ENCODE measurements around the gene AP1S3.
"Not testable (repeated sequence)": the region's sequence is repeated elsewhere in the genome, so short reads cannot be mapped to it uniquely, and the experiment has no call there.

AP1S3 gene

GRCh38 chr2:223873672-223874071, 36.3 kb upstream of the AP1S3 start:
- Histone ChIP-seq H3K9me3 (ENCODE audit: insufficient read depth, low read length) (no peaks in the 10 kb centered on the region), H3K36me3 (ENCODE audit: insufficient read depth, insufficient read length, low read length) (peaks cover 25% of the 10 kb centered on the region), H3K4me3 (ENCODE audit: insufficient read length, low read depth) (no peak overlapping the region), H3K4me1 (ENCODE audit: insufficient read depth, insufficient read length) (peaks cover 5% of the 10 kb centered on the region), H3K9ac (ENCODE audit: insufficient read length, low read depth) (no peak overlapping the region), H3K27me3 (ENCODE audit: insufficient read depth, insufficient read length) (no peaks in the 10 kb centered on the region)
- no peak for TF ChIP-seq SUZ12 (IDR thresholded peaks at IDR 0.05; ENCODE audit: extremely low read depth, insufficient read depth, insufficient read length)
- TF ChIP-seq YY1 (IDR thresholded peaks at IDR 0.05; ENCODE audit: insufficient read depth, insufficient read length), result no peak
- no peak for TF ChIP-seq ZNF274 (IDR thresholded peaks at IDR 0.05; ENCODE audit: low read depth, low read length)
- no peak for DNase-seq (ENCODE audit: low read depth, low spot score)

- not testable (repeated sequence) for DNase-seq (ENCODE audit: low read depth, low spot score); H3K27me3 ChIP-seq (ENCODE audit: insufficient read depth, insufficient read length)
- peaks cover 18% of the 10 kb centered on the region for H3K36me3 ChIP-seq (ENCODE audit: insufficient read depth, insufficient read length, low read length)
These were observed 35.4 kb upstream of the AP1S3 start for GRCh38 chr2:223872772-223873171.

DNA sequence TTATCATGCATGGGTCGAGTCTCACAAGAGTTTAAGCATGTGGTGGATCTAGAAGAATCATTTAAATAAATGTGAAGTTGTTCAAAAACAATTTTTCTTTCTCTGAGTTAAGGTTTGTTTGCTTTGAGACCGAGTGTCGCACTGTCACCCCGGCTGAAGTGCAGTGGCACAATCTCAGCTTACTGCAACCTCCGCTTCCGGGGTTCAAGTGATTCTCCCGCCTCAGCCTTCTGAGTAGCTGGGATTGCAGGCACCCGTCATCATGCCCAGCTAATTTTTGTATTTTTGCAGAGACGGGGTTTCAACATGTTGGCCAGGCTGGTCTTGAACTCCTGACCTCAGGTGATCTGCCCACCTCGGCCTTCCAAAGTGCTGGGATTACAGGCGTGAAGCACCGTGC, 34.3 kb upstream of the AP1S3 start:
- not testable (repeated sequence) for H3K4me3 ChIP-seq (ENCODE audit: insufficient read length, low read depth); DNase-seq (ENCODE audit: low read depth, low spot score); H3K9ac ChIP-seq (ENCODE audit: insufficient read length, low read depth); H3K9me3 ChIP-seq (ENCODE audit: insufficient read depth, low read length); H3K27me3 ChIP-seq (ENCODE audit: insufficient read depth, insufficient read length); H3K4me1 ChIP-seq (ENCODE audit: insufficient read depth, insufficient read length)
- peaks cover 18% of the 10 kb centered on the region for H3K36me3 ChIP-seq (ENCODE audit: insufficient read depth, insufficient read length, low read length)

More at GRCh38 chr2:223872772-223873171, 35.4 kb upstream of the AP1S3 start:
- H3K9ac ChIP-seq (ENCODE audit: insufficient read length, low read depth); H3K4me3 ChIP-seq (ENCODE audit: insufficient read length, low read depth); H3K4me1 ChIP-seq (ENCODE audit: insufficient read depth, insufficient read length); H3K9me3 ChIP-seq (ENCODE audit: insufficient read depth, low read length): not testable (repeated sequence)

GRCh38 chr2:223870840-223871611, 33.6 kb upstream of the AP1S3 start:
- no peaks in the 10 kb centered on the region for H3K27me3 ChIP-seq (ENCODE audit: insufficient read depth, insufficient read length)
- no peak for DNase-seq (ENCODE audit: low read depth, low spot score)
- H3K4me3 ChIP-seq (ENCODE audit: insufficient read length, low read depth), result no peak overlapping the region
- H3K9ac ChIP-seq (ENCODE audit: insufficient read length, low read depth), result no peak overlapping the region
- H3K4me1 ChIP-seq (ENCODE audit: insufficient read depth, insufficient read length), result no peaks in the 10 kb centered on the region
- no peaks in the 10 kb centered on the region for H3K9me3 ChIP-seq (ENCODE audit: insufficient read depth, low read length)
- H3K36me3 ChIP-seq (ENCODE audit: insufficient read depth, insufficient read length, low read length), result peaks cover 16% of the 10 kb centered on the region
- TF ChIP-seq SUZ12 (IDR thresholded peaks at IDR 0.05; ENCODE audit: extremely low read depth, insufficient read depth, insufficient read length) (no peak), ZNF274 (IDR thresholded peaks at IDR 0.05; ENCODE audit: low read depth, low read length) (no peak), YY1 (IDR thresholded peaks at IDR 0.05; ENCODE audit: insufficient read depth, insufficient read length) (no peak)

DNA sequence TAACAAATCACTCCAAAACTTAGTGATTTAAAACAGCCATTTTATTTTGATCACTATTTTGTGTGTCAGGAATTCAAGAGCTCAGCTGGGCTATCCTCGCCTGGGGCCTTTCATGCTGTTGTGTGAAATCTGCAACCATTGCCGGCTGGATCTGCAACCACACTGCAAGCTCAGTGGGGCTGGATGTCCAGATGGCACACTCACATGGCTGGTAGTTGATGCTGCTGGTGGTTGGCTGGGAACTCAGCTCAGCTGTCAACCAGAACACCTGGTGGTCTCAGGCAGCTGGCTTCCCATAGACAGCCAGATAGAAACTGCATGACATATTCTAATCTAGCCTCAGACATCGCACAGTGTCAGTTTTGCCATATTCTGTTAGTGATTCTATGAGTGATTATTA, 30.6 kb upstream of the AP1S3 start:
- Histone ChIP-seq H3K4me1 (ENCODE audit: insufficient read depth, insufficient read length) (no peaks in the 10 kb centered on the region), H3K9ac (ENCODE audit: insufficient read length, low read depth) (no peak overlapping the region), H3K27me3 (ENCODE audit: insufficient read depth, insufficient read length) (no peaks in the 10 kb centered on the region), H3K4me3 (ENCODE audit: insufficient read length, low read depth) (no peak overlapping the region), H3K36me3 (ENCODE audit: insufficient read depth, insufficient read length, low read length) (no peaks in the 10 kb centered on the region), H3K9me3 (ENCODE audit: insufficient read depth, low read length) (no peaks in the 10 kb centered on the region)
- TF ChIP-seq ZNF274 (IDR thresholded peaks at IDR 0.05; ENCODE audit: low read depth, low read length) (no peak), YY1 (IDR thresholded peaks at IDR 0.05; ENCODE audit: insufficient read depth, insufficient read length) (no peak), SUZ12 (IDR thresholded peaks at IDR 0.05; ENCODE audit: extremely low read depth, insufficient read depth, insufficient read length) (no peak)
- no peak for DNase-seq (ENCODE audit: low read depth, low spot score)

DNA sequence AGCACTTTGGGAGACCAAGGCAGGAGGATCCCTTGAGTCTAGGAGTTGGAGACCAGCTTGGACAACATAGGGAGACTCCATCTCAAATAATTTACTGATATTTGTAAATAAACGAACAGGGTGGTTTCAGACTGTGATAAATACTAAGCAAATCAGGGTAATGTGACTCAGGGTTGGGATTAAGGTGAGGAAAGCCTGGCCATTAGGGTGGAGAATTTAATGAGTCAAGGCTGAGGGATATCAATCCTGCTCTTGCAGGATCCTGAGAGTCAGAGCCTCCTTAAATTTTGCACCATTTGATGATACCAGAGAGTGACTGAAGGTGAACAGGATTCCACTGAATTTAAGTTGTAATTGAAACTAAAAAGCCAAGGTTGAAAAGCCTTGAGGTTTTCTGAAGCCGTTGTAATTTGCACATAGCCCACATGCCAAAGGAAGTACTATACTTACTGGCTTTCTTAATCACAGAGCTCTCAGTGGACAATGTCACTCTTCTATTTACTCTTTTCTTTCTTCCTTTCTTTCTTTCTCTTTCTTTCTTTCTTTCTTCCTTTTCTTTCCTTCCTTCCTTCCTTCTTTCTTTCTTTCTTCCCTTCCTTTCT, 28.6 kb upstream of the AP1S3 start:
- Histone ChIP-seq H3K9ac (ENCODE audit: insufficient read length, low read depth) (no peak overlapping the region), H3K4me3 (ENCODE audit: insufficient read length, low read depth) (no peak overlapping the region), H3K27me3 (ENCODE audit: insufficient read depth, insufficient read length) (no peaks in the 10 kb centered on the region), H3K36me3 (ENCODE audit: insufficient read depth, insufficient read length, low read length) (no peaks in the 10 kb centered on the region), H3K9me3 (ENCODE audit: insufficient read depth, low read length) (no peaks in the 10 kb centered on the region), H3K4me1 (ENCODE audit: insufficient read depth, insufficient read length) (no peaks in the 10 kb centered on the region)
- DNase-seq (ENCODE audit: low read depth, low spot score), result no peak
- no peak for TF ChIP-seq YY1 (IDR thresholded peaks at IDR 0.05; ENCODE audit: insufficient read depth, insufficient read length)
- TF ChIP-seq SUZ12 (IDR thresholded peaks at IDR 0.05; ENCODE audit: extremely low read depth, insufficient read depth, insufficient read length), result no peak
- no peak for TF ChIP-seq ZNF274 (IDR thresholded peaks at IDR 0.05; ENCODE audit: low read depth, low read length)

GRCh38 chr2:223865124-223865523, 27.7 kb upstream of the AP1S3 start:
- H3K9me3 ChIP-seq (ENCODE audit: insufficient read depth, low read length), result no peaks in the 10 kb centered on the region
- H3K4me3 ChIP-seq (ENCODE audit: insufficient read length, low read depth), result no peak overlapping the region
- no peak for DNase-seq (ENCODE audit: low read depth, low spot score)
- TF ChIP-seq YY1 (IDR thresholded peaks at IDR 0.05; ENCODE audit: insufficient read depth, insufficient read length), result no peak
- TF ChIP-seq ZNF274 (IDR thresholded peaks at IDR 0.05; ENCODE audit: low read depth, low read length), result no peak
- TF ChIP-seq SUZ12 (IDR thresholded peaks at IDR 0.05; ENCODE audit: extremely low read depth, insufficient read depth, insufficient read length), result no peak
- no peaks in the 10 kb centered on the region for H3K36me3 ChIP-seq (ENCODE audit: insufficient read depth, insufficient read length, low read length)
- H3K9ac ChIP-seq (ENCODE audit: insufficient read length, low read depth), result no peak overlapping the region
- H3K4me1 ChIP-seq (ENCODE audit: insufficient read depth, insufficient read length), result no peaks in the 10 kb centered on the region
- H3K27me3 ChIP-seq (ENCODE audit: insufficient read depth, insufficient read length), result no peaks in the 10 kb centered on the region

Data from NT2/D1 (cell line).